COR-L47 (cell line): ENCODE data around the gene ATP5PO.

ENCODE experiments used
- DNase-seq: peaks from one replicate; lab custom pipeline; 2025; lab: John Stamatoyannopoulos, UW

The ATP5PO gene, protein sequence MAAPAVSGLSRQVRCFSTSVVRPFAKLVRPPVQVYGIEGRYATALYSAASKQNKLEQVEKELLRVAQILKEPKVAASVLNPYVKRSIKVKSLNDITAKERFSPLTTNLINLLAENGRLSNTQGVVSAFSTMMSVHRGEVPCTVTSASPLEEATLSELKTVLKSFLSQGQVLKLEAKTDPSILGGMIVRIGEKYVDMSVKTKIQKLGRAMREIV

DNA sequence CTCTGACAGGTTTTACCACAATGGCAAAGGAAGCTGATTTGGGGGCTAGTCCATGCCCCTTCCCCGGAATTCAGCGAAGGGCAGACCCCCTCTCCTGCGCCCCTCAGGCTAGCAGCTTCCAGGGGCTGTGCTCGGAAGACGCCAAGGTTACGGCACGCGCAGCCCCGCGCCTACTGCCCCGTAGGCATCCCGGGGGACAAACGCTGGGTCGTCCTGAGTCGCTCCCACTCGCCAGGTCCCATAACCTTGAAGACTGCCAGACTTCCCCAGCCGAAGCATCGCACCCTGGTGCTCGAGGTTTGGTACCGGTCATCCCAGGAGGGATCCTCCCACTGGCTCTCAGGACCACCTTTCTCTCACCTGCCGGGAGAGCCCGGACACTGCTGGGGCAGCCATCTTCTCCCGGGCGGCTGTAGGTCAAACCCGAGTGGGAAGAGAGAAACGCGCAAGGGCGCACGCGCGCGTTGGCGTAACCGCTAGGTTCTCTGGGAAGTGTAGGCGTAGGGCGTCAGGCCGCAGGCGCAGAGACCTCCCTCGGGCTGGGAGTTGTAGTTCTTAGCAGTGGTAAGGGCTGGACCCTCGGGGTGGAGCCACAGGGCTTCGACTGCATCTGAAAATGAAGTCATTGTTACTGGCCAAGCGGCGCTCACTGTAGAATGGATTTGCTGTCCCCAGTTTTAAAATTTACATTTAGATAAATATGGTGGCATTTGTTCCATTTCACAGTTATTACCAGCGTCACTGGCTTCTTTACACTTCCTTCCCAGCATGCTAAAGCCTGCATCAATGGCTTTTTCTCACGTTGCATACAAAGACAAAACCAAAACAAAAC lies at the start of gene ATP5PO:
Gene ATP5PO, minus strand, starts transcription at position 437 of the 832 bp plus-strand sequence. Its CDS starts 41 bp downstream, at position 396.
- DNase-seq, result peak; percentile 98

DNA sequence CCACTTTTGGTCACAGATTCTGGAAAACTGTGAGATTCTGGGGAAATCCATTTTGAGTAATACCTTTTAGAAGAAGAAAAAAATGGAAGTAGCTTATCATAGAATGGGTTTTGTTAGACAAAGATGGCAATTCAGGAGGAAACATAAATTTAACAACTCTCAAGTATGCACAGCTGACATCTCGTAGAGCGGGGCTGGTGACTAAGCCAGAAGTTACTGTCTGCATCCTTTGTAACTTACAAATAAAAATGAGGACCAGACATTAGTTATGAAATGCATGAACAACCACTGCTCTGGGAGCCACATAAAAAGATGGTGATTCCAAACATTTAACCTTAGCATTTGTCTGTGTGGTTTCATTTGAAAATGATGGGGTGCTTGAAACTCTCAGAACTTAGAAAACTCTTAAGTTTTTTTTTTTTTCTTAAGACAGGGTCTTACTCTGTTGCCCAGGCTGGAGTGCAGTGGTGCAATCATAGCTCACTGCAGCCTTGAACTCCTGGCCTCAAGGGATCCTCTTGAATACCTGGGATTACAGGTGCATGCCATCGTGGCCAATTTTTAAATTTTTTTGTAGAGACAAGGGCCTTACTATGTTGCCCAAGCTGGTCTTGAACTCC lies 49.2 kb upstream of the ATP5PO start:
- DNase-seq, result no peak

GRCh38 chr21:33963848-33964555 lies 48.4 kb upstream of the ATP5PO start:
- no peak for DNase-seq

GRCh38 chr21:33962290-33962689 lies 46.7 kb upstream of the ATP5PO start:
- DNase-seq, result no peak

GRCh38 chr21:33961061-33961460 lies 45.5 kb upstream of the ATP5PO start:
- DNase-seq, result no peak

DNA sequence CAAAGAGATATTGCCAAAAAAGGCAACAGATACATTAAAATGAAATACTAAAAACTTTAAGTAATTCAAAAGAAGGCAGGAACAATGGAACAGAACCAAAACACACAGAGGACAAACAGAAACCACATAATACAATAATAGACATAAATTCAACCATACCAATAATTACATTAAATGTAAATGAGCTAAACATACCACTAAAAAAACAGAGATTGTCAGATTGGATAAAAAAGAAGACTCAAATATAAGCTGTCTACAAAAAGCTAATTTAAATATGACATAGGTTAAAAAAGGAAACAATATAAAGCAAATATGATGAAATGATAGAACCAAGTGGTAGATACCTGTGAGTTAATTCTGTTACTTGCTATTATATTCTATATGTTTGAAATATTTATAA lies 44.1 kb upstream of the ATP5PO start:
- no peak for DNase-seq

DNA sequence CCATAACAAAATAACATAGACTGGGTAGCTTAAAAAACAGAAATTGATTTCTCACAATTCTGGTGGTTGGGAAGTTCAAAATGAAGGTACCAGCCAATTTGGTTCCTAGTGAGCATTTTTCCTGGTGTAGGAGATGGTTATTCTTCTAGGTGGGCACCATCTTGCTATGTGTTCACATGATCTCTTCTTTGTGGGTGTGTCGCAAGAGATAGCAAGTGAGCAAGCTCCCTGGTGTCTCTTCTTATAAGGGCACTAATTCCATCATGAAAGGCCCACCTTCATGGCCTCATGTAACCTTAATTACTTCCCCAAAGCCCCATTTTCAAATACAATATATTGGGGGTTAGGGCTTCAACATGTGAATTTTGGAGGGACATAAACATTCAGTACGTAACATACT lies 38.8 kb upstream of the ATP5PO start:
- DNase-seq, result no peak

- DNase-seq, result no peak
Observed at GRCh38 chr21:33951276-33952178, 35.9 kb upstream of the ATP5PO start.

DNA sequence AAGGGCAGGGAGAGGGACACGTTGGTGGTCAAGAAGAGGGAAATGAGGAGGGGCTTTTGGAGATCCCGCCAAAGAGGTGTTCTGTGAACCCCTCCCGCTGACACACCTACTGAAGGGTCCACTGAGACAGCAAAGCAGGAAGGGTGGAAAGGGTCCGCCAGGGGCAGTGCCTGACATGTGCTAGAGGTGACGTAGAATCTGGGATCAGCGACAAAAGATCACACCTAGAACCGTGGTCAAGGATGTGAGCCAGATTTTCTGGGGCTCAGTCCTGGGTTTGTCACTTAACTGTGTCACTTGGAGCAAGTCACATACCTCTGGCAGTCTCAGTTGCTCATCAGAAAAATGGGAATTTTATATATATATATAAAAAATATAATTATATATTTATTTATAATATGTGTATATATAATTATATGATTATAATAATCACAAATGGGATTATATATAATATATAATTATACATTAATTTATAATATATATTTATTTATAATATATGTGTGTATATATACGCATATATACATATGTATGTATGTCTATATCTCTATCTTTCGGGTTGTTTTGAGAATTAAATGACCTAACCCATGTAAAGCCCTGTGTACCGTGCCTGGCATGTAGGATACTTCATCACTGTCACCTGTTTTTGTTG lies 35.0 kb upstream of the ATP5PO start:
- no peak for DNase-seq

GRCh38 chr21:33949516-33950430 lies 34.2 kb upstream of the ATP5PO start:
- no peak for DNase-seq

DNA sequence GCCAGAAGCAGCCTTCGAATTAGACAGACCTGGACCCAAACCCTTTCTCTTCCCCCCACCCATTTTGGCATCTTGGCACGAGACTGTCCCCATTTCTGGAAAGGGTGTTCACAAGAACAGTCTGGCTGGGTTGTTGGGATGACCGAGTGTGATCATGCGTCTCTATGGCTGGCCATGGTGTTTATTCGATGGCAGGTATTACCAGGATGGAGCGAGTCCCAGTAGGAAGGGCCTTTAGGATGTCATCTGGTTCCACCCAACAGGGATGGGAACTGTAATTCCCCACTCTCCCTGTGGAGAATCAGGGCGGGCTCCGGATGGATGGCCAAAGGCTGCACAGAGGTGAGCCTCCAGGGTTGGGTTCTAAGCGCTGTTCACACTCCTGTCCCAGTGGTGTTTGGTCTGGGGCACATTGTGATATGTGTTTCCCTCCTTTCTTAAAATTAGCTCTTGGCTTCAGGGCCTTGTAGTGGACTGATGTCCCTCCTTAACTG lies 33.4 kb upstream of the ATP5PO start:
- no peak for DNase-seq

DNA sequence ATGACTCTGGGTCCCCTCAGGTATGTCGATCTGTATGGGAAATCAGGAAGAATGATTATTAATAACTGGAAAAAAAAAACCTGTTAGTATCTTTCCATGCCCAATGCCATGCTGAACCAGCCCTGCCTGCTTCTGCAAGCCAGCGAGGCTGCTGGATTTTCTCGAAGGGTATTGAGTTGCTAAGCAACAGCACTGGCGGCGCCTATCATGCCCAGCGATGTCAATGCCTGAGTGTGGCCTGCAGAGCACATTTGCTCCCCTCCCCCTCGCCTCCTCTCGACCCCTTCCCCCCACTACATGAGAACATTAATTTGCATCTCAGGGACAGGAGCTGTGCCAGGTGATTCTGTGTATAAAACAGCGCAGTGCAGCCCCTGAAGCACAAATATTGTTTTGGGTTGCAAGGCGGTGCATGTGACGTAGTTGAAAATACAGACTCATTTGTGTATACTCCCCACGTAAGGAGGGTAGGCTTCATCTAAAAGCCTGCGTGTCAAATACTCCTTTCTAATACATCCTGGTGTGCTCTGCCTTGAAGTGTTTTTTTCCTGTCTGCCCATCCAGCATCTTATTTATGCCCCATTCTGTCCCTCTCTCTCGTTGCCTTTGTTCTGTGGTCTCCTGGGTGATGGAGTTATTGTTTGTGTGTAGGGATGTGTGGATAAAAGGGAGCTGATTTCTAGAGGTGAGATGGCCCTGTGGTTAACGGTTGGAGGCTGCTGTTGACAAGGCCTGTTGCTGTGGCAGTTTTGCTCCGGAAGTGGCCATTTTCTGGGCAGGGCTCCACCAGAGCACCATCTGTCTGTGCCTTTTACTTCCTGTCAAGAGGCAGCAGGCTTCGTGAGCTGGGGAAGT lies 32.7 kb upstream of the ATP5PO start:
- DNase-seq, result peak; percentile 91

GRCh38 chr21:33947451-33948095 lies 32.0 kb upstream of the ATP5PO start:
- peak; percentile 60 for DNase-seq

DNA sequence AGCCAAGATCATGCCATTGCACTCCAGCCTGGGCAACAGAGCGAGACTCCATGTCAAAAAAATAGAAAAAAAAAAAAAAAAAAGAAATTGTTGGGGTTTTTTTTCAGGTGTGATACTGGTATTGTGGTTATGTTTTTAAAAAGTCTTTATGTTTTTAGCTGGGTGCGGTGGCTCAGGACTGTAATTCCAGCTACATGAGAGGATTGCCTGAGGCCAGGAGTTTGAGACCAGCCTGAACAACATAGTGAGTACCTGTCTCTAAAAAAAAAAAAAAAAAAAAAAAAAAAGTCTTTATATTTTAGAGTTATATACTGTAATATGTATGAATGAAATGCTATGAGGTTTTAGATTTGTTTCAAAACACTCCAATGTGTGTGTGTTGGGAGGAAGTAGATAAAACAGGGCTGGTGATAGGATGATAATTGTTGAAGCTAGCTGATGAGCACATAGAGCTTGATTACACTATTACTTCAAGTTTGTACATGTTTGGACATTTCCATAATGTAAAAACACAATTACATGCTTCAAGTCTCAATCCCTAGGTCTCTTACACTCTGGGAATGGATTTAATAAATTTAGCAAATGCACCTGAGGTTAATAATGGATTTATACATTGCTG lies 30.2 kb upstream of the ATP5PO start:
- no peak for DNase-seq

GRCh38 chr21:33944185-33944763 lies 28.7 kb upstream of the ATP5PO start:
- no peak for DNase-seq

- peak; percentile 47 for DNase-seq
Observed at GRCh38 chr21:33943293-33943692, 27.7 kb upstream of the ATP5PO start.

- DNase-seq, result no peak
Observed at GRCh38 chr21:33942426-33942825, 26.8 kb upstream of the ATP5PO start.
